ENCODE data around the gene DDX10.

DDX10 gene

GRCh38 chr11:108875134-108875533 lies 210.3 kb downstream of the DDX10 start:
- Histone ChIP-seq H3K4me1 (ENCODE audit: control insufficient read depth, insufficient read depth, low read length) (no peaks in the 10 kb centered on the region), H3K9ac (ENCODE audit: low read length) (no peak overlapping the region), H3K36me3 (ENCODE audit: control insufficient read depth, insufficient read depth, low read length) (no peaks in the 10 kb centered on the region), H3K27me3 (ENCODE audit: control insufficient read depth, insufficient read depth, low read length) (no peaks in the 10 kb centered on the region), H3K27ac (ENCODE audit: low read depth, low read length) (no peak overlapping the region), H3K4me3 (ENCODE audit: low read length) (no peak overlapping the region)

DNA sequence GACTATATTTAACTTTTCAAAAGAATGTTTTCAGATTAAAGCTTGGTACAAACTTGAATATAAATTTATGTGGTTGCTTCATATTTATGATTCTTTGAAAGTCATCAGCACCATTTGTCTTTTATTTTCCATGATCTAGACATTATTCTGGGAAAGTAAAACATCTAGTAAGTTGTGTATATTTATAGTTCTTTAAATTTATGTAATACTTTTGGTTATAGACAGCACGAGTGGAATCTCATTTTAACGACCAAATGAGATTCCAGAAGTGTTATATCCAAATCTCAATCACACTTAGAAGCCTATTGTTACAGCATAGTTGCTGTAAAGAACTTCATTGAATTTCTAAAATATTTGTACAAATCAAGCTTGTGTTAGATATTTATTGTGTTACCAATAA lies 212.3 kb downstream of the DDX10 start:
- no peaks in the 10 kb centered on the region for H3K4me1 ChIP-seq (ENCODE audit: control insufficient read depth, insufficient read depth, low read length)
- H3K27me3 ChIP-seq (ENCODE audit: control insufficient read depth, insufficient read depth, low read length) = no peaks in the 10 kb centered on the region
- no peaks in the 10 kb centered on the region for H3K36me3 ChIP-seq (ENCODE audit: control insufficient read depth, insufficient read depth, low read length)
- no peak overlapping the region for H3K27ac ChIP-seq (ENCODE audit: low read depth, low read length)
- no peak overlapping the region for H3K9ac ChIP-seq (ENCODE audit: low read length)
- no peak overlapping the region for H3K4me3 ChIP-seq (ENCODE audit: low read length)

DNA sequence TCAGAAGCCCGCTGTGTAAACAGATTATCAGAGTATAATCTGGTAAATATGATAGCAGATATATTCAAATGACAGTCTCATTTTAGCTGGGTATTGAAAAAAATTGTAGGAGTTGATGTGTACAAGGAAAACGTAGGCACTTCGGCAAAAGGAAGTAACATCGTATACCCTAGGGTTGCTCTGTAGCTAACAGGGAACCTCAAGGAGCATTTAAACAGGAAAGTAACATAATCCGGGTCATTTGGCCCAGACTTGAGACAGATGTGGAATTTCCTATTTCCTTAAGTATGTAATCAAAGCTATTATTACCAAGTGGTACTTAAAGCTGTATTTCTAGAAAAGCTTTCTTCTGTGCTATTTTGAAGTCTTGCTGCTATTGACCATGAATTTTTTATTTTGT lies 215.6 kb downstream of the DDX10 start:
- H3K9ac ChIP-seq (ENCODE audit: low read length) = no peak overlapping the region
- no peaks in the 10 kb centered on the region for H3K4me1 ChIP-seq (ENCODE audit: control insufficient read depth, insufficient read depth, low read length)
- no peaks in the 10 kb centered on the region for H3K36me3 ChIP-seq (ENCODE audit: control insufficient read depth, insufficient read depth, low read length)
- no peak overlapping the region for H3K27ac ChIP-seq (ENCODE audit: low read depth, low read length)
- no peak overlapping the region for H3K4me3 ChIP-seq (ENCODE audit: low read length)
- no peaks in the 10 kb centered on the region for H3K27me3 ChIP-seq (ENCODE audit: control insufficient read depth, insufficient read depth, low read length)

DNA sequence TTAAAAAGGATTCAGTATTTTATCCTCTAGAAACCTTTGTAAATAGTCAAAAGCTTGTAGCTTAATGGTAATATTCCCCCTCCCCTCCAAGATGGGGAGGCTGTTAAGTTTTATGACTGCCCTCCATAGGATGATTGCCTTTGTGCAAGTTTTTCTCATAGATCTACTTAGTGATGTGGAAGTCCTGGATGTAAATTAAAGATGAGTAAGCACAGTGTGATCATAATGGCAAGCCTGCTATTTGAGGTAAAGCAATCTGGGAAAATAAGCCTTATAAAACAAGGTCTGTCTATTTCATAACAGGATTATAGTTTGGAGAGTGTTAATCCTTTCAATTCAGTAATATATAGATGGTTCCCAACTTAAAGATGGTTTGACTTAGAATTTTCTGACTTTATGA lies 216.3 kb downstream of the DDX10 start:
- H3K9ac ChIP-seq (ENCODE audit: low read length) = no peak overlapping the region
- no peaks in the 10 kb centered on the region for H3K36me3 ChIP-seq (ENCODE audit: control insufficient read depth, insufficient read depth, low read length)
- H3K4me1 ChIP-seq (ENCODE audit: control insufficient read depth, insufficient read depth, low read length) = no peaks in the 10 kb centered on the region
- H3K4me3 ChIP-seq (ENCODE audit: low read length) = no peak overlapping the region
- no peaks in the 10 kb centered on the region for H3K27me3 ChIP-seq (ENCODE audit: control insufficient read depth, insufficient read depth, low read length)
- H3K27ac ChIP-seq (ENCODE audit: low read depth, low read length) = no peak overlapping the region

- Histone ChIP-seq H3K36me3 (ENCODE audit: control insufficient read depth, insufficient read depth, low read length) (no peaks in the 10 kb centered on the region), H3K27ac (ENCODE audit: low read depth, low read length) (no peak overlapping the region), H3K4me3 (ENCODE audit: low read length) (no peak overlapping the region), H3K27me3 (ENCODE audit: control insufficient read depth, insufficient read depth, low read length) (no peaks in the 10 kb centered on the region), H3K9ac (ENCODE audit: low read length) (no peak overlapping the region), H3K4me1 (ENCODE audit: control insufficient read depth, insufficient read depth, low read length) (no peaks in the 10 kb centered on the region)
Measured at GRCh38 chr11:108882211-108882831, 217.5 kb downstream of the DDX10 start.

GRCh38 chr11:108886005-108886659 lies 221.3 kb downstream of the DDX10 start:
- H3K36me3 ChIP-seq (ENCODE audit: control insufficient read depth, insufficient read depth, low read length) = no peaks in the 10 kb centered on the region
- H3K27ac ChIP-seq (ENCODE audit: low read depth, low read length) = no peak overlapping the region
- no peak overlapping the region for H3K9ac ChIP-seq (ENCODE audit: low read length)
- no peak overlapping the region for H3K4me3 ChIP-seq (ENCODE audit: low read length)
- no peaks in the 10 kb centered on the region for H3K27me3 ChIP-seq (ENCODE audit: control insufficient read depth, insufficient read depth, low read length)
- no peaks in the 10 kb centered on the region for H3K4me1 ChIP-seq (ENCODE audit: control insufficient read depth, insufficient read depth, low read length)

- H3K27me3 ChIP-seq (ENCODE audit: control insufficient read depth, insufficient read depth, low read length) = no peaks in the 10 kb centered on the region
- H3K4me3 ChIP-seq (ENCODE audit: low read length) = no peak overlapping the region
- H3K4me1 ChIP-seq (ENCODE audit: control insufficient read depth, insufficient read depth, low read length) = no peaks in the 10 kb centered on the region
- no peak overlapping the region for H3K27ac ChIP-seq (ENCODE audit: low read depth, low read length)
- H3K9ac ChIP-seq (ENCODE audit: low read length) = no peak overlapping the region
- H3K36me3 ChIP-seq (ENCODE audit: control insufficient read depth, insufficient read depth, low read length) = no peaks in the 10 kb centered on the region
Measured at GRCh38 chr11:108886660-108887009, 221.8 kb downstream of the DDX10 start.

DNA sequence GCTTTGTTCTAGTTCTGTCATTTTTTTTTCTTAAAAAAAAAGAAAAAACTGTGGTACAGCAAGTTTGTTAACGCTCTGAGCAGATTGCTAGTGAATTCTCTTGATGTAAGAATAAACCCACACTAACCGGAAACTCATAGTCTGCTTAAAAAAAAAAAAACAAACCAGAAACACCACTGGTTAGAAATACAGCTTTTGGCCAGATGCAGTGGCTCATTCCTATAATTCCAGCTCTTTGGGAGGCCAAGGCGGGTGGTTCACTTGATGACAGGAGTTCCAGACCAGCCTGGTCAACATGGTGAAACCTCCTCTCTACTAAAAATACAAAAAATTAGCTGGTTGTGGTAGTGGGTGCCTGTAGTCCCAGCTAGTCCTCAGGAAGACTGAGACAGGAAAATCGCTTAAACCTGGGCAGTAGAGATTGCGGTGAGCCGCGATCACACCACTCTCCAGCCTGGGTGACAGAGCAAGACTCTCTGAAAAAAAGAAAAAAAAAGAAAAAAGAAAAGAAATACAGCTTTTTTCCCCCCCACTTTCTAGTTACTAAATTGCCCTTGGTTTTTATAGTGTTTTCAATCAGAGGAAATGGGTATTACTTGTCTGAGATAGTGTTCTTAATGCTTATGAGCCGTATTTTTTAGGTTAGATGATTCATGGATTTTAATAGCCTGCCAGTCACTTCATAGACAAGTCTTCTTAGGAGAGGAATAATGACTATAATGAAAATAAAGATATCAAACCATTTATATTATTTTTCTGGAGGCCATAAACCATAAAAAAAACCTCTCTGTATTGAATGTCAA lies 222.8 kb downstream of the DDX10 start:
- Histone ChIP-seq H3K4me1 (ENCODE audit: control insufficient read depth, insufficient read depth, low read length) (no peaks in the 10 kb centered on the region), H3K27me3 (ENCODE audit: control insufficient read depth, insufficient read depth, low read length) (no peaks in the 10 kb centered on the region), H3K36me3 (ENCODE audit: control insufficient read depth, insufficient read depth, low read length) (no peaks in the 10 kb centered on the region), H3K9ac (ENCODE audit: low read length) (no peak overlapping the region), H3K27ac (ENCODE audit: low read depth, low read length) (no peak overlapping the region), H3K4me3 (ENCODE audit: low read length) (no peak overlapping the region)

- Histone ChIP-seq H3K4me1 (ENCODE audit: control insufficient read depth, insufficient read depth, low read length) (no peaks in the 10 kb centered on the region), H3K9ac (ENCODE audit: low read length) (no peak overlapping the region), H3K27ac (ENCODE audit: low read depth, low read length) (no peak overlapping the region), H3K4me3 (ENCODE audit: low read length) (no peak overlapping the region), H3K27me3 (ENCODE audit: control insufficient read depth, insufficient read depth, low read length) (no peaks in the 10 kb centered on the region), H3K36me3 (ENCODE audit: control insufficient read depth, insufficient read depth, low read length) (no peaks in the 10 kb centered on the region)
Measured at GRCh38 chr11:108890482-108891105, 225.7 kb downstream of the DDX10 start.

DNA sequence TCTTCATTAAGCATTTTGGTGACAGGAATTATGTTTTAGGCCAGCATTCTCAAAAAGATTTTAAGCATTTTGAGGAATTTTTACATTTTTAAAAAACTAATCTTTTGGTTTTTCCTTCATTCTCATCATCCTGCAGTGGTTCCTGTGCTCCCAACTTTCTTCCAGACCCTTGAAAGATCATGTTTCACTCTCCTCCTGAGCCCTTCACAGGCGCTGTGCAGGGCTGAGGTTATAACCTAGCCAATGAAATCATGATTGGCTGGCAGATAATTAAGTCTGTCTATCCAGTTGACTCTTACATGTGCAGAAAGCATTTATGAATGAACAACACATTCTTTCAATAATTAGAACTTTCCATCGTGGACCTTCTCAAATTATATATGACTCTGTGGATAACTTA lies 226.3 kb downstream of the DDX10 start:
- Histone ChIP-seq H3K36me3 (ENCODE audit: control insufficient read depth, insufficient read depth, low read length) (no peaks in the 10 kb centered on the region), H3K27ac (ENCODE audit: low read depth, low read length) (no peak overlapping the region), H3K27me3 (ENCODE audit: control insufficient read depth, insufficient read depth, low read length) (no peaks in the 10 kb centered on the region), H3K4me3 (ENCODE audit: low read length) (no peak overlapping the region), H3K4me1 (ENCODE audit: control insufficient read depth, insufficient read depth, low read length) (no peaks in the 10 kb centered on the region), H3K9ac (ENCODE audit: low read length) (no peak overlapping the region)

DNA sequence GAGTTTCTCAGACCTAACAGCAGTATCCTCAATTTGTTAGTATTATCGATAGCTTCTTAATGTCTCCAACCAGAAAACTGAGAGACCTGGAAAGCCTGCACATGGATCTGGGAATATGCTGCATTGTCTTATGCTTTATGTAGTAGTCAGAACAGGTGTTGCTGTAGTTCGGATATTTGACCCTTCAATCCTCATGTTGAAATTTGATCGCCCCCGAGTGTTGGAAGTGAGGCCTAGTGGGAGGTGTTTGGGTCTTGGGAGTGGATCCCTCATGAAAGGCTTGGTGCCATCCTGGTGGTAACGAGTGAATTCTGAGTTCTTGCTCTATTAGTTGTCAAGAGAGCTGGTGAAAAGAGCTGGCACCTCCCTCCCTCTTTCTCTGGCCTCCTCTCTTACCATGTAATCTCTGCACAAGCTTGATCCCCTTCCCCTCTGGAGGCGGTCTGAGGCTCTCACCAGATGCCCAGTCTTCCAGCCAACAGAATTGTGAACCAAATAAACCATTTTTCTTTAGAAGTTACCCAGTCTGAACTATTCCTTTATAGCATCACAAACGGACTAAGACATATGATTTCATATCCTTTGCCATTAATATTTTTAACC lies 227.1 kb downstream of the DDX10 start:
- Histone ChIP-seq H3K4me1 (ENCODE audit: control insufficient read depth, insufficient read depth, low read length) (no peaks in the 10 kb centered on the region), H3K9ac (ENCODE audit: low read length) (no peak overlapping the region), H3K4me3 (ENCODE audit: low read length) (no peak overlapping the region), H3K27me3 (ENCODE audit: control insufficient read depth, insufficient read depth, low read length) (no peaks in the 10 kb centered on the region), H3K36me3 (ENCODE audit: control insufficient read depth, insufficient read depth, low read length) (no peaks in the 10 kb centered on the region), H3K27ac (ENCODE audit: low read depth, low read length) (no peak overlapping the region)

Data from rectal smooth muscle tissue (tissue), 1 donor.